Measurements from ENCODE around the gene B3GALT5.

Gene B3GALT5

DNA sequence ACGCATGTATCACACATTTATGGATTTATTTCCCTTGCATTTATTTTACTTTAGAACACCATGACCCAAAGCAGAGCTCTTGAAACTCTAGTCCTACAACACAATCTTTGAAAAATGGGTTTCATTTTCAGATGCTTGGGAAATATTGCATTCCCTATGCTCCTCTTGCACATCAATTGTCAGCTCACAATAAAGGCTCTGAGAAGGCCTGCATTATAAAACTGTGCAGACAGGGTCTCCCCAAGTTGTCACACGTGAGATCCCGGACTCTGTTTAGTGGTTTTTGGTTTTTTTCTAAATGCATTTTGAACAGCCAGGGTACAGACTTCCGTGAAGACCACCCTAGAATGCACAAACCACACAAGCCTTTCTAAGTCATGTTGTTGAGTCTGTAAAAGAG, 9.9 kb upstream of the B3GALT5 start:
- no peak overlapping the region for H3K4me3 ChIP-seq (replicated peaks in 1 of 2; ENCODE audit: low read depth in 2 of 2, low read length in 2 of 2)
- no peak for DNase-seq (ENCODE audit: low read depth in 2 of 2)
- TF ChIP-seq, protein P1, sequence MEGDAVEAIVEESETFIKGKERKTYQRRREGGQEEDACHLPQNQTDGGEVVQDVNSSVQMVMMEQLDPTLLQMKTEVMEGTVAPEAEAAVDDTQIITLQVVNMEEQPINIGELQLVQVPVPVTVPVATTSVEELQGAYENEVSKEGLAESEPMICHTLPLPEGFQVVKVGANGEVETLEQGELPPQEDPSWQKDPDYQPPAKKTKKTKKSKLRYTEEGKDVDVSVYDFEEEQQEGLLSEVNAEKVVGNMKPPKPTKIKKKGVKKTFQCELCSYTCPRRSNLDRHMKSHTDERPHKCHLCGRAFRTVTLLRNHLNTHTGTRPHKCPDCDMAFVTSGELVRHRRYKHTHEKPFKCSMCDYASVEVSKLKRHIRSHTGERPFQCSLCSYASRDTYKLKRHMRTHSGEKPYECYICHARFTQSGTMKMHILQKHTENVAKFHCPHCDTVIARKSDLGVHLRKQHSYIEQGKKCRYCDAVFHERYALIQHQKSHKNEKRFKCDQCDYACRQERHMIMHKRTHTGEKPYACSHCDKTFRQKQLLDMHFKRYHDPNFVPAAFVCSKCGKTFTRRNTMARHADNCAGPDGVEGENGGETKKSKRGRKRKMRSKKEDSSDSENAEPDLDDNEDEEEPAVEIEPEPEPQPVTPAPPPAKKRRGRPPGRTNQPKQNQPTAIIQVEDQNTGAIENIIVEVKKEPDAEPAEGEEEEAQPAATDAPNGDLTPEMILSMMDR (IDR thresholded peaks at IDR 0.05; ENCODE audit: low read depth, low read length), result no peak

DNA sequence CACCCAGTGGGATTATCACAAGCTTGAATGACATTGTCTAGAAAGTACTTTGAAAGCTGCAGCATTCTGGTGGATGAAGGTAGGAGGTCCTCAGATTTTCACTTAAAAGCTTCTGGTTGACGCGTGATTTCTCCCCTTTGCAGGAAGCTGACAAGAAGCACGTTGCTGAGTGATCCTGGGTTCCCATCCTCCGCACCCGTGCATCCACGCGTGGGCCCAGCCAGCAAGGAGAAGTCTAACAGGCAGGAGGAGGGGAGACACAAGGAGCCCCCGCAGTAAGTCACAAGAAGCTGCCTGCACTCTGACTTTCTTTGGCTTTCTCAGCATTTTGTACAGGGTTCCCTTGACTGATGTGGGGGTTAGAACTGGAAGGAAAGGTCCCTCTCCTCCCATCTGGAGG, 7.8 kb upstream of the B3GALT5 start:
- no peak overlapping the region for H3K4me3 ChIP-seq (replicated peaks in 1 of 2; ENCODE audit: low read depth in 2 of 2, low read length in 2 of 2)
- DNase-seq (ENCODE audit: low read depth in 2 of 2), result no peak

DNA sequence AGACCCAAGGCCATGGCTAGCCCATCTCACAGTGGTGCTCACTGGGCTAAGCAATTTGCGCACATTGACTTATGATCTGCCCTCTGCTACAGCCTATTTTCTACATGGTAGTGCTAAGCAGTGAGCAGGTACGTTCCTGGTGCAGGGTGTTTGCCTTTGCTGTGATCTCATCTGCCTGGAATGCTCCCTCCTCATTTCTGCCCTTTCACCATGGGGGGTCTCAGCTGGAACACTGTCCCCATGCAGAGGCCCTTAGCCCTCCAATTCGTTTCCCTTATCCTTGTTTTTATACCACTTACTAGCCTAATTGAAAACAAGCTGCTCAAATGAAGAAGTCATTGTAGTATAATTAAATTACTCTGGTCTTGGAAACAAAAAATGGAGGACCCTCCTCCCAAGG, 2.0 kb upstream of the B3GALT5 start:
- no peak for DNase-seq (ENCODE audit: low read depth in 2 of 2)
- TF ChIP-seq, protein P1 (IDR thresholded peaks at IDR 0.05; ENCODE audit: low read depth, low read length), result no peak
- no peak overlapping the region for H3K4me3 ChIP-seq (replicated peaks in 1 of 2; ENCODE audit: low read depth in 2 of 2, low read length in 2 of 2)

More for the DNA sequence above, 7.8 kb upstream of the B3GALT5 start:
- TF ChIP-seq, protein P1 (IDR thresholded peaks at IDR 0.05; ENCODE audit: low read depth, low read length), result no peak

DNA sequence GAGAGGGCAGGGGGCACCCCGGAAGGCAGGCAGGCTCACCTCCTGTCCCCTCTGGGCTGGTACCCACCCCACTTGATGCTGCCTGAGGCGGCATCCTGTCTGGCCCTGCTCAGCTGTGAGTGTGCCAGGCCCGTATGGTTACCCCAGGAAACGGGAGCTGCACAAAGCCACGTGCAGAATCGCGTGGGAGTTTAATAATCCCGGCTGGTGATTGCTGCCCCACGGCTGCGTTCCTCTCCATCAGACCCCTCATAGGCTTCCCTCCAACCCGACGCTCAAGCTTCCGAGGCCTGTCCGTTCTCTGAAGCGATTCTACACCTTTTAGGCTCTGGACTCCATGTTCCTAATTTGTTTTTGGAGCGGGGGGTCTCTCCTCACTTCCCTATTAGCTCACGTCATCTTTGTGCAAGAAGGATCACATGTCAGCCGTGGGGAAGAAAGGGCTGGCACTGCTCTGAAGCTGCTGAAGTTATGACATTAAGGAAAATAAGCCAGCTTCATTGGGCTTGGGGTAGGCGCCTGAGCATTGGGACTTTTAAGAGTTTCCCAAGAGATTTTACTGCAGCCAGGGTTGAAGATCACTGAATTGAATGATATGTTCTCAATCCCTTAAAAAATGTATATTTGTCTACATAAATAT, 1.1 kb upstream of the B3GALT5 start:
- no peak overlapping the region for H3K4me3 ChIP-seq (replicated peaks in 1 of 2; ENCODE audit: low read depth in 2 of 2, low read length in 2 of 2)
- TF ChIP-seq, protein P1 (IDR thresholded peaks at IDR 0.05; ENCODE audit: low read depth, low read length), result no peak
- no peak for DNase-seq (ENCODE audit: low read depth in 2 of 2)

DNA sequence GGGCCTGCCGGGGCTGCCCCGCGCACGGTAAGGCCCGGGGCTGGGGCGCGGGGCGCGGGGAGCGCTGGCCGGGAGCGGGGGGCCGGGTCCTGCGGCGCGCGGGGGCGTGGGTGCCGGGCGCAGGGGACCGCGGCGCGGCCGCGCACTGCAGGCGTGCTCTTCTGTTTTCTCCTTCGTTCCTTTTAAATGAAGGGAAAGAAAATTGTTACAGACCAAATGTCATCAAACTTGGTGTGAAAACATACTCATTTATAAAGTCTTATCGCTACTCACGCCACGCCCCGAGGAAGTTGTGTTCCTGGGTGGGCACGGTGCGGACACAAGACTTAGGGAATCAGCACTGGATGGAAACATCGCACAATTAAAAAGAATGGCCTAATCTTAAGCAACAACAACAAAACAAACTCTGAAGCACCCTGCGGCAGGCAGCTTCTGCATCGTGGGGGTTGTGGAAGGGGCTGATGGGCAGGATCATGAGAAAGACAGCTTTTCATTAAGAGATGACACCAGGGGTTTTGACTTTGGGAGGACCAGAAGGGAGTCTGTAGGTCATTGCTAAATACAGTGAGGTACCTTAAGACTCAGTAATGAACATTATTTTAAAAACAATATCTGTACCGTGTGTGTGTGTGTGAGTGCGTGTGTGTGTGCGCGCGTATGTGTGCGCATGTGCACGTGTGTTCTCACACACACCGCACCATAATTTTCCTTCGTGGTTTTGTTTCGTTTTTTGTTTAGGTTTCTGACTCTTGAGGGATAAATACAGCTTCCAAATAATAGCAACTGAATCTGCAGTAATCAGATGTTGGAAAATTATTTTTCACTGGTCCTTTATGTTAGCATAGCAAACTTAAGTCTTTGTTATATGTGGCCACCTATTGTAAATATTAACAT, 548 bp downstream of the B3GALT5 start:
- no peak overlapping the region for H3K4me3 ChIP-seq (replicated peaks in 1 of 2; ENCODE audit: low read depth in 2 of 2, low read length in 2 of 2)
- TF ChIP-seq, protein P1 (IDR thresholded peaks at IDR 0.05; ENCODE audit: low read depth, low read length), result no peak
- no peak for DNase-seq (ENCODE audit: low read depth in 2 of 2)

DNA sequence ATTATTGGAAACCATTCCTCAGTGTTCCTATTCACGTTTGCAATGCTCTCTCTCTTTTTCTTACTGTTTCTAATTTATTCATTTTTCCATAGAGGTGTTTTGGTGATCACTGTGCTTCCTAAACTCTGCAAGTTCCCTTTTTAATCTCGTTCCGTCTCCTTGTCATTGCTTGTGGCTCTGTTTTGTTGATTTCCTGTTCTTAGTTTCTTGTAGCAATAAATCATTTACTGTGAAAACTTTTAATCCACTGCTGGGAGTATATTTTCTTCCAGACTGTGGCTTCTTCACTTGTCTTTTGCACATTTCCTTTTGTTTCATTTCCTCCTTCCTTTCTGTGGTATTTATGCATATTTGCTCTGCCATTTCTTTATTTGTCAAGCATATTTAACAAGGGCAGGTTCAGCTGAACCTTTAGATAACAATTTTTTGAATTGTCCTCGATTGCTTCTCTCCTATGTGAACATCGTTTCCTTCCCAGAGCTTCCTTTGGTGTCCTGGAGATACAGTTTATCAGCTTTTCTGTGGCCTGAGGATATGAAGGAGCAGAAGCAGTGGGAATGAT, 3.6 kb downstream of the B3GALT5 start:
- DNase-seq (ENCODE audit: low read depth in 2 of 2), result no peak
- TF ChIP-seq, protein P1 (IDR thresholded peaks at IDR 0.05; ENCODE audit: low read depth, low read length), result no peak
- H3K4me3 ChIP-seq (replicated peaks in 1 of 2; ENCODE audit: low read depth in 2 of 2, low read length in 2 of 2), result no peak overlapping the region

Measured in cardiac fibroblast (primary cell).